Common myeloid progenitor, CD34-positive (primary cell): ENCODE measurements around the gene ASTN2.

Experiments used
- CTCF ChIA-PET: fragments of 350-600 bp; sonication (Branson Sonifier 250); formaldehyde crosslinking; loops from one replicate; lab custom pipeline; 2021; ENCODE audit warnings: antibody characterized with exemption; lab: Charles Lee
- POLR2A ChIA-PET: fragments of 350-600 bp; sonication (Branson Sonifier 250); formaldehyde crosslinking; loops from one replicate; lab custom pipeline; 2021; ENCODE audit warnings: antibody characterized with exemption; lab: Charles Lee
- DNase-seq, 3 donors: peaks; one replicate each; pipeline versions ENCODE4 v3.0.0 to v3.0.0-alpha.2; 2013
- H3K27ac ChIP-seq, 2 experiments: 1 replicate in 1 of 2; 2 replicates in 1 of 2; pipeline ENCODE4 v1.7.0; 2013; ENCODE audit warnings: inconsistent platforms in 2 of 2, low read length in 2 of 2, mild to moderate bottlenecking in 2 of 2, low read depth in 1 of 2, moderate library complexity in 1 of 2; ENCODE audit not compliant: severe bottlenecking in 2 of 2, insufficient read depth in 1 of 2, poor library complexity in 1 of 2
- H3K27me3 ChIP-seq, 5 experiments: replicated peaks in 2 of 5; 1 replicate in 3 of 5; 2 replicates in 2 of 5; pipeline versions ENCODE4 v1.6.1 to v1.7.0; 2013; ENCODE audit warnings: low read length in 4 of 5, mild to moderate bottlenecking in 2 of 5, moderate library complexity in 2 of 5, inconsistent platforms in 1 of 5; ENCODE audit not compliant: insufficient read depth in 5 of 5, control insufficient read depth in 4 of 5
- H3K36me3 ChIP-seq, 4 experiments: 1 replicate in 2 of 4; 2 replicates in 2 of 4; pipeline versions ENCODE4 v1.6.1 to v1.7.0; 2013; ENCODE audit warnings: low read length in 3 of 4, control low read depth in 1 of 4, mild to moderate bottlenecking in 1 of 4; ENCODE audit not compliant: control insufficient read depth in 4 of 4, insufficient read depth in 4 of 4
- H3K4me1 ChIP-seq, 4 experiments: 1 replicate in 3 of 4; 2 replicates in 1 of 4; pipeline versions ENCODE4 v1.6.1 to v1.7.1; 2013; ENCODE audit warnings: low read length in 3 of 4, mild to moderate bottlenecking in 3 of 4, control low read depth in 1 of 4, inconsistent platforms in 1 of 4, moderate library complexity in 1 of 4; ENCODE audit not compliant: control insufficient read depth in 4 of 4, insufficient read depth in 4 of 4; ENCODE audit errors: control extremely low read depth in 1 of 4
- H3K4me3 ChIP-seq, 7 experiments: 1 replicate in 4 of 7; 2 replicates in 3 of 7; pipeline versions ENCODE4 v1.5.1 to v1.7.0; 2013; ENCODE audit warnings: mild to moderate bottlenecking in 7 of 7, low read length in 6 of 7, moderate library complexity in 6 of 7, inconsistent platforms in 2 of 7, low read depth in 2 of 7, control low read depth in 1 of 7; ENCODE audit not compliant: insufficient read depth in 4 of 7, control insufficient read depth in 1 of 7; ENCODE audit errors: extremely low read depth in 1 of 7
- H3K9me3 ChIP-seq, 5 experiments: 1 replicate in 4 of 5; 2 replicates in 1 of 5; pipeline versions ENCODE4 v1.6.1 to v1.7.1; 2013; ENCODE audit warnings: low read length in 4 of 5, mild to moderate bottlenecking in 2 of 5, inconsistent platforms in 1 of 5, low read depth in 1 of 5, moderate library complexity in 1 of 5; ENCODE audit not compliant: control insufficient read depth in 4 of 5, insufficient read depth in 2 of 5; ENCODE audit errors: control extremely low read depth in 1 of 5
- WGBS: methylation state at CpG from one replicate; pipeline ENCODE4 v1.1.5; 2013; ENCODE audit not compliant: insufficient coverage; 5-methylcytosine and 5-hydroxymethylcytosine counted together

Gene ASTN2

GRCh38 chr9:116704470-116704869 lies 710.4 kb downstream of the ASTN2 start:
- no peaks in the 10 kb centered on the region for H3K27me3 ChIP-seq
- CTCF ChIA-PET = interaction anchor here (1.5 kb wide), 1 partner anchor 29 kb away, joined by 3 read pairs; no protein-coding TSS in a partner anchor
- peaks cover 6 to 16% (median 8%) of the 10 kb centered on the region in 4 experiments for H3K36me3 ChIP-seq
- no peak for DNase-seq
- H3K4me1 ChIP-seq = no peaks in the 10 kb centered on the region
- POLR2A ChIA-PET = no interaction called here
- H3K27ac ChIP-seq = no peak overlapping the region
- H3K4me3 ChIP-seq = no peak overlapping the region
- peaks cover 0 to 9% (median 0%) of the 10 kb centered on the region in 5 experiments for H3K9me3 ChIP-seq

DNA sequence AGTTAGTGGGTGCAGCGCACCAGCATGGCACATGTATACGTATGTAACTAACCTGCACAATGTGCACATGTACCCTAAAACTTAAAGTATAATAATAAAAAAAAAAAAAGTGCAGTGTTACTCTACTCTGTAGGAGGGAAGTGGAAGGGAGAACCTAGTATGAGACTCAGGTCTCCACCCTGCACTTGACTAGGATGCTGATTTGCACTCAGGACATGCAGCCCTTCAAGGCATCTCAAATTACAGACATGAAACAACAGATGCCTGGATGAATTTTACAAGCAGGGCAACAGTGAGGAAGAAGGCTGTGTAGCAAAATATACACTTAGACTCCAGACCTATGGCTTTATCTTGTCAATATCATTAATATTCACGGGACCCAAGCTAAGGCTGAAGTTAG lies 711.2 kb downstream of the ASTN2 start:
- no peak for DNase-seq
- ChIA-PET CTCF (interaction anchor here (1.5 kb wide), 1 partner anchor 28 kb away, joined by 3 read pairs; no protein-coding TSS in a partner anchor), POLR2A (no interaction called here)
- peaks cover 10 to 25% (median 15%) of the 10 kb centered on the region in 4 experiments for H3K36me3 ChIP-seq
- H3K4me3 ChIP-seq = no peak overlapping the region
- H3K4me1 ChIP-seq = no peaks in the 10 kb centered on the region
- WGBS = 100% methylated on average over 1 of the region's 3 CpGs
- H3K9me3 ChIP-seq = peaks cover 0 to 12% (median 0%) of the 10 kb centered on the region in 5 experiments
- no peaks in the 10 kb centered on the region for H3K27me3 ChIP-seq
- no peak overlapping the region for H3K27ac ChIP-seq

- CTCF ChIA-PET = no interaction called here
Observed at GRCh38 chr9:116701940-116702642, 712.8 kb downstream of the ASTN2 start.

GRCh38 chr9:116700882-116701865 lies 713.7 kb downstream of the ASTN2 start:
- Histone ChIP-seq H3K4me1 (no peaks in the 10 kb centered on the region), H3K4me3 (no peak overlapping the region), H3K27ac (no peak overlapping the region), H3K9me3 (peaks cover 0 to 12% (median 0%) of the 10 kb centered on the region in 5 experiments), H3K27me3 (no peaks in the 10 kb centered on the region), H3K36me3 (peaks cover 10 to 36% (median 26%) of the 10 kb centered on the region in 4 experiments)
- ChIA-PET POLR2A (no interaction called here), CTCF (no interaction called here)
- DNase-seq = no peak
- WGBS = no CpG with 5 or more reads among the region's 2 CpGs

More at GRCh38 chr9:116701940-116702642, 712.8 kb downstream of the ASTN2 start:
- POLR2A ChIA-PET = no interaction called here
- Histone ChIP-seq H3K9me3 (peaks cover 0 to 12% (median 0%) of the 10 kb centered on the region in 5 experiments), H3K27me3 (no peaks in the 10 kb centered on the region), H3K4me1 (no peaks in the 10 kb centered on the region), H3K27ac (no peak overlapping the region), H3K4me3 (no peak overlapping the region), H3K36me3 (peaks cover 10 to 36% (median 25%) of the 10 kb centered on the region in 4 experiments)
- 100% methylated on average over 2 of the region's 2 CpGs for WGBS
- DNase-seq = no peak

- 100% methylated on average over 1 of the region's 1 CpG for WGBS
- peaks cover 0 to 4% (median 0%) of the 10 kb centered on the region in 4 experiments for H3K4me1 ChIP-seq
- no peaks in the 10 kb centered on the region for H3K27me3 ChIP-seq
- H3K27ac ChIP-seq = no peak overlapping the region
- H3K36me3 ChIP-seq = peaks cover 10 to 36% (median 26%) of the 10 kb centered on the region in 4 experiments
- ChIA-PET POLR2A (no interaction called here), CTCF (interaction anchor here (1.8 kb wide), 1 partner anchor 13 kb away, joined by 4 read pairs; the partner anchor contains the start of gene TRIM32)
- no peak overlapping the region for H3K4me3 ChIP-seq
- no peak for DNase-seq
- H3K9me3 ChIP-seq = peaks cover 0 to 12% (median 0%) of the 10 kb centered on the region in 5 experiments
Observed at GRCh38 chr9:116700279-116700678, 714.6 kb downstream of the ASTN2 start.

- Histone ChIP-seq H3K4me3 (no peak overlapping the region), H3K36me3 (peaks cover 10 to 36% (median 26%) of the 10 kb centered on the region in 4 experiments), H3K9me3 (peaks cover 0 to 12% (median 0%) of the 10 kb centered on the region in 5 experiments), H3K27ac (no peak overlapping the region), H3K27me3 (no peaks in the 10 kb centered on the region), H3K4me1 (peaks cover 0 to 9% (median 0%) of the 10 kb centered on the region in 4 experiments)
- WGBS = 98% methylated on average over 13 of the region's 16 CpGs
- CTCF ChIA-PET = interaction anchor here (0.6 to 1.3 kb wide), 2 partner anchors 29 to 101 kb away, joined by 3 to 5 read pairs; no protein-coding TSS in a partner anchor
- POLR2A ChIA-PET = no interaction called here
- no peak for DNase-seq
Observed at GRCh38 chr9:116697887-116698286, 717.0 kb downstream of the ASTN2 start.
